ENCODE data around the gene PAMR1.

GRCh38 chr11:35388061-35388460 is 137.4 kb downstream of the PAMR1 start:
- TF ChIP-seq POLR2A (IDR thresholded peaks at IDR 0.05; ENCODE audit: low read depth, low read length) (no peak), HDAC2 (IDR thresholded peaks at IDR 0.05) (no peak), YY1 (IDR thresholded peaks at IDR 0.05; ENCODE audit: low read depth, low read length) (no peak), CEBPB (IDR thresholded peaks at IDR 0.05; ENCODE audit: borderline replicate concordance in 1 of 2, low read depth in 2 of 2, low read length in 2 of 2) (no peak)
